GM03348 (cell line): ENCODE measurements around the gene SPPL3.

ENCODE experiments used
- DNase-seq: peaks from one replicate; pipeline ENCODE4 v3.0.0; 2012; ENCODE audit warnings: low spot score

SPPL3 gene

GRCh38 chr12:120873226-120873625 is 30.9 kb downstream of the SPPL3 start:
- no peak for DNase-seq

- DNase-seq = no peak
These were observed 31.7 kb downstream of the SPPL3 start for GRCh38 chr12:120872487-120872886.

GRCh38 chr12:120870415-120870814 is 33.7 kb downstream of the SPPL3 start:
- no peak for DNase-seq

- no peak for DNase-seq
These were observed 34.8 kb downstream of the SPPL3 start for GRCh38 chr12:120869376-120869775.

GRCh38 chr12:120866108-120866507 is 38.0 kb downstream of the SPPL3 start:
- no peak for DNase-seq

GRCh38 chr12:120865098-120865497 is 39.1 kb downstream of the SPPL3 start:
- DNase-seq = no peak

GRCh38 chr12:120862664-120863063 is 41.5 kb downstream of the SPPL3 start:
- no peak for DNase-seq

- no peak for DNase-seq
These were observed 42.9 kb downstream of the SPPL3 start for GRCh38 chr12:120861074-120861795.

GRCh38 chr12:120858306-120859088 is 45.7 kb downstream of the SPPL3 start:
- DNase-seq = no peak

- no peak for DNase-seq
These were observed 47.2 kb downstream of the SPPL3 start for GRCh38 chr12:120856980-120857379.

- no peak for DNase-seq
These were observed 48.2 kb downstream of the SPPL3 start for GRCh38 chr12:120855823-120856588.

- no peak for DNase-seq
These were observed 49.4 kb downstream of the SPPL3 start for GRCh38 chr12:120854804-120855203.

GRCh38 chr12:120853188-120853587 is 51.0 kb downstream of the SPPL3 start:
- DNase-seq = no peak

GRCh38 chr12:120851944-120852343 is 52.2 kb downstream of the SPPL3 start:
- no peak for DNase-seq

- DNase-seq = no peak
These were observed 52.7 kb downstream of the SPPL3 start for GRCh38 chr12:120851444-120851843.

GRCh38 chr12:120849765-120850164 is 54.4 kb downstream of the SPPL3 start:
- no peak for DNase-seq

GRCh38 chr12:120847814-120848213 is 56.3 kb downstream of the SPPL3 start:
- no peak for DNase-seq

GRCh38 chr12:120847392-120847791 is 56.8 kb downstream of the SPPL3 start:
- no peak for DNase-seq

GRCh38 chr12:120846721-120847120 is 57.4 kb downstream of the SPPL3 start:
- peak; percentile 24 for DNase-seq

GRCh38 chr12:120845696-120846095 is 58.5 kb downstream of the SPPL3 start:
- no peak for DNase-seq

GRCh38 chr12:120844768-120845449 is 59.2 kb downstream of the SPPL3 start:
- DNase-seq = no peak

GRCh38 chr12:120844297-120844696 is 59.9 kb downstream of the SPPL3 start:
- DNase-seq = no peak
